Activated T-cell treated with anti-CD3 and anti-CD28 coated beads, Interleukin-2, amount 50 U/mL, for 1 hour (primary cell): ENCODE results near the gene TGM2.

Experiments
- DNase-seq: peaks from one replicate; pipeline ENCODE4 v3.0.0-alpha.2; 2020

The TGM2 gene

DNA sequence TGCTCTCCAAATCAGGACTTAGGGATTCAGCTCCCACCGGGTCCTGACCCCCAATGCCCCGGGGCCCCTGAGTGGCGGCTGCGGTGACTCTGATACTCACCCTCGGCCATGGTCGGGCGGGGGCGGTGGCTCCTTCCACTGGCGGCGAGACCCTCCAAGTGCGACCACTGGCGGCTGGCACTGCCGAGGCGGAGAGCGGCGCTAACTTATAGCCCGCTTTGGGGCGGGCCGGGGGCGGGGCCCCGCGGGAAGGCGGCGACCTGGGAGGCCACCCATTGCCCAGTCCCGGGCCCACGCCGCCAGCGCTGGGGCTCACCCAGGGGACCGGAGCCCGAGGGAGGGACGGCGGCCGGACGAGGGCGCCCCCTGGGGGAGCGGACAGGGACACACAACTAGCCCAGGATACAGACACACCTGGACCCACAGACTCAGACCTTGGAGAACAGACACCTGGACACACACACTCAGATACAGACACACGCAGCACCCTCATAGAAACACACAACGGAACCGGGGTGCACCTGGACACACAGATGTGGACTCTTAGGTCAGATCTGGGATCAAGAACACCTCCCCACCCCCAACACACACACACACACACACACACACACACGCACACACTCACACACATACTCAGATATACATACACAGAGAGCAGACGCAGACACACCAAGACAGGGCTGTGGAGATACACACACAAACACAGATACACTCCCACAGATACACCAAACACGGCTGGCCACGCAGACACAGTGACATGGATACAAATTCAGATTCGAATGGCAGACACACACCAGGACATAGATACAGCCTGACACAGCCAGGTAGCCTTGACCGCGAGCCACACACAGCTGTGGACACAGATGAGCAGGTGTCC is at the start of gene TGM2:
Gene TGM2 (minus strand): TSS at position 182 of the 877 bp plus-strand sequence. CDS start 72 bp downstream, at position 110.
- DNase-seq = peak; percentile 36

DNA sequence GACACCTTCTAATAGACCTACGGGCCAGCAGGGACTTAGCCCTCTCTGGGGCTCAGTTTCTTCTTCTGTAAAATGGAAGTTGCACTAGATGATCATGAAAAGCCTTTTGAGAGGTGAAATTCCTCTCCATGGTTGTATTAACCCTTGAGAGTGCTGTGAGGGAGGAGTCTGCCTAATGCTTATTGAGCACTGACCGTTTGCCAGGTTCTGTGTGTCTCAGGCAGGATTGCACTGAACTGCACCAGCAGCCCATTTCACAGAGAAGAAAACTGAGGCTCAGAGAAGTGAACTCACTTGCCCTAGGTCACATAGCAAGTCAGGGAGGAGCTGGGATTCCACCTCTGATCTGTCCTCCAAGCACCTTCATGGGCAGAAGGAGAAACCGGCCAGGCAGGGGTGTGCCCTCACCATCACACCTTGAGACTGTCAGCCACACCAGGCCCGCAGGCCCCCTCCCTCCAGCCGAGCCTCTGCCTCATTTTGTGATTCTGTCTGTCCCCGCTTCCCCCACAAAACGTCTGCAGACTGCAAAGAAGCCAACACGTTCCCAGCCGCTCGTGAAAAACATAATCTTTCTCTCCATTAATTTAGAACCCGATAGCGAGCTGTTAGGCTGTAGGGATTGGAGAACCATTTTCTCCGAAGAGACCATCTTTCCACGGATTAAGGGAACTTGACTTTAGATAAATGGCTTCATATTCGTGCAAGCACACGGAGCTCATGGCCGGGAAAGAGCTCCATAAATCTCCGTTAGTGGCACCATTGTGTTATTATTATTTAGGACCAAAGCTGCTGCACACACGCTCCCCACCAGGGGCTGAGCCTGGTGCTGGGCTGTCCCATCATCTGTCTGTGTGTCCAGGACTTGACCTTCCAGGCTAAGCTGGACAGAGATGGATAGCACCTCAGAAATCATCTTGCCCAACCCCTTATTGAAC is 49.5 kb upstream of the TGM2 start:
- no peak for DNase-seq

GRCh38 chr20:38213607-38213940 is 48.5 kb upstream of the TGM2 start:
- no peak for DNase-seq

DNA sequence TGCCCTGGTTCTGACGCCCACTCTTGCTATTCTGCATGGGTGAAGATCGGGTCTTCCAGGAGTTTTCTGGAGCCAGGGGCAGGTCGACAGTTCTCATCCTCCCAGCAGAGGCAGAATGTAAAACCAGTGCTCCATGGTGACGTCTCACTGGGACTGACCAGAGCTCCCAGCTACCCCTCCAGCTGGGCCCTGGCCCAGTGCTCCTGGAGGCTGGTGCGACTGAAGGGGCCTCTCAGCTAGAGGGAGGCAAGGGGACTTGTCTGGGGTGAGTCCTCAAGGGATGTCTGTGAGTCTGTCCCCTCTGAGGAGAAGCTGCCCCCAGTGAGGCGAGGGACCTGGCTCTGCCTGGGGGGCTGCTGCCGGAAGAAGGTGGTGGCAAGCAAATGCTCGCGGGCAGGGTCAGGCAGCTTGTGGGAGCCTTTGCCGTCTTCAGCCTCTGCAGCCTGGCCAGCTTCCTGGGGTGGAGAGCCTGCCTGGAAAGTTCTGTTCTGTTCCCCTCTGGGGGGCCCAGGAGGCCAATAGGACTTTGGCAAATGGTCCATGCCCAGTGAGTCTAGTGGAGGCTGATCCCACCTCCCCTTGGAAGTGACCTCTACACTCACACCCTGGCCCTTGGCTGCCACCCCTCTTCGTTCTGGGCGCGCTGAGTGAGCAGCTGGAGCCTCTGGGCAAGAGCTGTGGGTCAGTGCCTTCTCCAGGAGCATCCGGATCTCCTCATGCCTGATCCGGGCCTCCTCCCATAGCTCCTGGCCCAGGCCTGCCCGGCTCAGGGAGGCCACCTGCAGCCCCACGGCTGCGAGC is 47.9 kb upstream of the TGM2 start:
- no peak for DNase-seq

GRCh38 chr20:38211200-38212097 is 46.4 kb upstream of the TGM2 start:
- DNase-seq = no peak

GRCh38 chr20:38210741-38211140 is 45.7 kb upstream of the TGM2 start:
- no peak for DNase-seq

GRCh38 chr20:38209736-38210405 is 44.8 kb upstream of the TGM2 start:
- no peak for DNase-seq

DNA sequence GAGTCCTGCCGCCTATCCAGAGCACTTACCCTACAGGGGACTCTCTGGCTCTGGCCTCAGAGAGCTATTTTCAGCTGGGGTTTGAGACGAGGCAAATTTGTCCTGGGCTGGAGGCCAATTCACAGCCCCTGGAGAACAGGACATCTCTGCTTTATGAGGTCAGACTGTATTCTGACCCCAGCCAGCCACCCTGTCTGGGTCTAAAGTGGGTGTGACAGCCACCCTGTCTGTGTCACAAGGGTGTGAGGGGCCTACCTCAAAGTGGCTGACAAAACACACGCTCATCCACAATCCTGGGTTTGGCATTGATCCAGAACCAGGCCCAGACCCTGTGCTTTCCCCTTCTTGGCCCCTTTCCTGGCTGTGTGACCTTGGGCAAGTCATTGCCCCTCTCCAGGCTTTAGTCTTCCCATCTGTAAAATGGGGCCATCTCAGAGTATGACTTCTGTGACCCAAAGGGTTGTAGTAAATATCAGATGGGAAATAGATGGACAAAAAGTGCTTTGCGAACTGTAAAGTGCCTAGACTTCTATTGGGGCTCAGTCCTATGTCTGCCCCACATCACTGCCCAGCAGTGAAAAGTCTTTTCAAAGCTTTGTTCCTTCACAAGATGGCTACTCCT is 44.1 kb upstream of the TGM2 start:
- DNase-seq = no peak

- no peak for DNase-seq
Observed at GRCh38 chr20:38208523-38208922, 43.5 kb upstream of the TGM2 start.

GRCh38 chr20:38208088-38208487 is 43.0 kb upstream of the TGM2 start:
- DNase-seq = no peak

DNA sequence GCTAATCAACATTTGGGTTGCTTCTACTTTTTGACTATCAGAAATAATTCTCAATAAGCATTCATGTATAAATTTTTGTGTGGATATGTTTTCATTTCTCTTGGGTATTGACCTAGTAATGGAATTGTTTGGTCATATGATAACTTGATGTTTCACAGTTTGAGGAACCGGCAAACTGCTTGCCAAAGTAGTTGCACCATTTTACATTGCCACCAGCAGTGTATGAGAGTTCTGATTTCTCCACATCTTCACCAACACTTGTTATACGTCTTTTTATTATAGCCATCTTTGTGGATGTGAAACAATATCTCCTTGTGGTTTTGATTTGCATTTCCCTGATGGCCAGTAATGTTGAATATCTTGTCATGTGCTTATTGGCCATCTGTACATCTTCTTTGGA is 42.6 kb upstream of the TGM2 start:
- no peak for DNase-seq

GRCh38 chr20:38205001-38205400 is 39.9 kb upstream of the TGM2 start:
- DNase-seq = no peak

GRCh38 chr20:38203981-38204357 is 38.9 kb upstream of the TGM2 start:
- DNase-seq = no peak

DNA sequence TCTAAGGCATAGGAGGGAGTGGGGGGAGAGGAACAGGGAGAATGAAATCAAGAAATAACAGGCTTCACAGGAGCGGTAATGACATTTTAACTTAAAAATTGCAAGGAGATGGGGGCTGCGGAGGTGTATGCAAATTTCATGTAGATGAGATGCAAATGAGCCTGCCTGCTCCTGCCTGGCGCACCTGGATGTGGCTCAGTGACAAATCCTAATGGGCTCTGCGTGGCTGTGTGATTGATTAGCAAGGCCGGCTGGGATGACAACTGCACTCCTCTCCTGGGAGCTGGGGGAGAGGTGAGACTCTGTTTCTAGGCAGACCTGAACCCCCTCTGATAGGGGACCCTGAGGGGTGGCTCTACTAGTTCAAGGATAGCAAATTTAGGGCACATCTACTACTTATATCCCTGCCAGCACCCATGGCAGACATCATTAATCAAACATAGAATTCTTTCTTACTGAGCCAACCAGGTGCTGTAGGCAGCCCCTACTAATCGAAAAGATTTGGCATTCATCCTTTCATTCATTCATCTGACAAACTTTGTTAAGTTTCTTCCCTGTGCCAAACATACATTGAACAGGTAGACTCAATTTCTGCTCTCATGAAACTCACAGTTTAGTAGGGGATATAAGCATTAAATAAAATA is 38.4 kb upstream of the TGM2 start:
- DNase-seq = no peak

DNA sequence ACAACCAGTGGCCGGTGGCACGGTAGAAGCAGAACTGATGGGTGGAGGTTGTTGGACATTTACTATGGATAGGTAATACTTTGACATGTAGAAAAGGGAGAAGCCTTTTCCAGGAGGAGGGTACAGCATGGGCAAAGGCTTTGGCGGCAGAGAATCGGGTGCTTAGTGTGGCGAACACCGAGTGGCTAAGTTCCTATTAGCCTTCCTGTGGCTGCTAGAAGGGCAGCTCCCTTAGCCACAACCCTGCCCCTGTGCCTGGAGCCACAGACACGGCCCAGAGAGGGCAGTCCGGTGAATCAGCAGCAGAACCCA is 37.9 kb upstream of the TGM2 start:
- DNase-seq = no peak

DNA sequence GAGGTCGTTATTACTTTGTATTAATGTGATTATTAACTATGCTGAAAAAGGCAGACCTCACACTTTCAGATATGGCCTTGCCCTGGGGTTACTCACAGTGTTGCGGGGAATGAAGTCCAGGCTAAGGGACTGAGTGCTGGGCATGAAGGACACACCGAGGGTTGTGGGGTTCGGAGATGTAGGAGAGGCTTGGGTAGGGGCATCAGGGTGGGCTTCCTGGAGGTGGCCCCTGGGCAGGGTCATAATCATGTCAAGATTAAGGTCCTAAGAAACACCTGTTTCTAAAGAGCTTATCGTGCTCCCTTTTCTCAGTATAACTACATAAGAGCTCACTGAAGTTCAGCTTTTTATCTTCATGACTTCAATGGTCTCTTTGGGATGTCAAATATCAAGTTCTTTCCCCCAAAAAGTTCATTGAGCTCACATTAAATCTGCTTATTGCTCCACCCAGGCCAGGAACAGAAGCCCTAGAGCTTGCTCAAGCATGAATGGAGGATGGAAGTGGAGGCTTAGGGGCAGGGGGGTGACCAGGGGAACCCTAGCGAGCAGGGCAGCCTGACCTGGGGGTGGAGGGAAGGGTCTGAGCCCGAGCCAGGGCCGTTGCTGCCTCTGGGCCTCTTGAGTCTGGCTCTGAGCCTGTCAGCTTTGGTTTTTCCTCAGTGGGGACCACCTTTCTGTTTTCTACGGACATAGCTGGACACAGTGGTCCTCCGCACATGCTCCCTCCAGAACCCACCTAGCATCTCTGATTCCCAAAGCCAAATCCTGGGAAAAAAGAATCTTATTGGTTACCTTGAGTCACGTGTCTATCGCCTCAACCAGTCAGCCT is 37.3 kb upstream of the TGM2 start:
- no peak for DNase-seq

- DNase-seq = no peak
Observed at GRCh38 chr20:38201356-38201755, 36.3 kb upstream of the TGM2 start.

DNA sequence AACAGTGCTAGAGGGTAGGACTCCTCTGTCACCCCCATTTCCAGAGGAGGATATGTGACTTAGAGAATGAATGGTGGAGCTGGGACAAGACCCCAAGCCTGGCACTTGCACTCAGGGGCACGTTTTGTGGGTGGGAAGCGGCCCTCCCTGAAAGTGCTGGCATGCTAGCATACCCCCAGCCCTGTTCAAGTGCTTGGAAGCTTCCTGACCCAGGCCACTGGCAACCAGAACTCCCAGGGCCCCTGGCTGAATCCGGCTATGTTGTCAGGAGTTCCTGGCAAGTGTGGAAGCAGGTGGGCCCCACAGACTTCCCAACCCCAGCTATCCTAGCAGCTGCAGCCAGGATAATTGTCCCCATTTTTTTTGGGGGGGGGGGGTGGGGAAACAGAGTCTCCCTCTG is 35.6 kb upstream of the TGM2 start:
- DNase-seq = no peak

DNA sequence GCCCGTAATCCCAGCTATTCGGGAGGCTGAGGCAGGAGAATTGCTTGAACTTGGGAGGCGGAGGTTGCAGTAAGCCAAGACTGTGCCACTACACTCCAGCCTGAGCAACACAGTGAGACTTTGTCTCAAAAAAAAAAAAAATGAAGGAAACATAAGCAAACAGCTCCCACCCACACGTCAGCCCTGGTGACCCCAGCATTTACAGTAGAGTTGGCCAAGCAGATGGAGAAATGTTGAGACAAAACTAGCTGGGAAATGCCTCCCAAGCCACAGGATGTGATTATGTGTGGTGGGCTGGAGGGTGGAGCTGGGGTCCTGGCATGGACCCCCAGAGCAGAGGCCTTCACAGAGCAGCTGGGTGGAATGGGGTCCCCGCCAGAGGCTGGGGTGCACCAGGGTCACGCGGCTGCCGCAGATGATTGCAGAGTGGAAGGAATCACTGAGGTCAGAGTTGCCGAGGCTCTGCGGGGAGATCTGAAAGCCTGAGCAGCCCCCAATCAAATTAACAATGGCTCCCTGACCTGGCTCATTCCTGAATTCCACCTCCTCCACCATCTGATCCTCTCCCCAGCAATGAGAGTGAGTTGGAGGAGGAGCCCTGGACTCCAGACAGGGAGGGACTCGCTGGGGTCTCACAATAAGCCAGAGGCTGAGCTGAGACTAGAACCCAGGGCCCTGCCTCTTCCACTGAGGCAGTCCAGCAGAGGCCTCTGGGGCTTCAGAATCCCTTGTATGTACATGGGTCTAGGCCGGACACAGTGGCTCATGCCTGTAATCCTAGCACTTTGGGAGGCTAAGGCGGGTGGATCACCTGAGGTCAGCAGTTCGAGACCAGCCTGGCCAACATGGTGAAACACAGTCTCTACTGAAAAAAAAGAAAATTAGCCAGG is 34.7 kb upstream of the TGM2 start:
- DNase-seq = no peak
